Activated CD4-positive, alpha-beta memory T cell treated with anti-CD3 and anti-CD28 coated beads for 36 hours (primary cell): ENCODE data around the gene STK40. TPM values are rescaled to one million over a fixed set of nuclear protein-coding genes. Genes with fewer than 3 reads are reported as not detected.

Experiments used
- CTCF ChIA-PET: fragments of 350-600 bp; sonication (Branson Sonifier 250); formaldehyde crosslinking; loops from one replicate; lab custom pipeline; 2021; ENCODE audit warnings: antibody characterized with exemption, inconsistent platforms; lab: Charles Lee
- POLR2A ChIA-PET: fragments of 350-600 bp; sonication (Branson Sonifier 250); formaldehyde crosslinking; loops from one replicate; lab custom pipeline; 2021; ENCODE audit warnings: antibody characterized with exemption; lab: Charles Lee
- DNase-seq: peaks from one replicate; pipeline ENCODE4 v3.0.0-alpha.2; 2020
- H3K27ac Mint-ChIP-seq: one replicate; pipeline ENCODE4 v1.8.0; 2021; ENCODE audit warnings: mixed read lengths
- H3K27me3 Mint-ChIP-seq: one replicate; pipeline ENCODE4 v1.8.0; 2021; ENCODE audit warnings: mixed read lengths
- H3K36me3 Mint-ChIP-seq: one replicate; pipeline ENCODE4 v1.8.0; 2021; ENCODE audit warnings: mixed read lengths
- H3K4me1 Mint-ChIP-seq: one replicate; pipeline ENCODE4 v1.8.0; 2021; ENCODE audit warnings: low read depth, mixed read lengths
- H3K4me3 Mint-ChIP-seq: one replicate; pipeline ENCODE4 v1.8.0; 2021; ENCODE audit warnings: mild to moderate bottlenecking, mixed read lengths
- H3K9me3 Mint-ChIP-seq: one replicate; pipeline ENCODE4 v1.8.0; 2021; ENCODE audit warnings: mixed read lengths
- intact Hi-C: fragments of 100-400 bp; cut with micrococcal nuclease; formaldehyde crosslinking; loops from one replicate; pipeline ENCODE4 v1.15.1; 2023
- total RNA-seq, 2 experiments: library from RNA; stranded (reverse); gene quantifications; one replicate each; pipeline ENCODE4 v1.2.3, GENCODE V29; 2021

STK40 gene
- total RNA-seq, 2 experiments from 2014 or later: 57.3 to 57.4 TPM

GRCh38 chr1:36300526-36300925, 85.2 kb downstream of the STK40 start:
- H3K27ac Mint-ChIP-seq: peak overlapping the region; percentile 95
- H3K4me1 Mint-ChIP-seq: peaks cover 61% of the 10 kb centered on the region

GRCh38 chr1:36298640-36299039, 87.1 kb downstream of the STK40 start:
- no peak for DNase-seq
- ChIA-PET CTCF (interaction anchor here (0.8 to 1.8 kb wide), 3 partner anchors 9 to 74 kb away, joined by 3 to 7 read pairs (median 4); partner anchors contain the start of gene THRAP3), POLR2A (interaction anchor here (1.3 kb wide), 1 partner anchor 8 kb away, joined by 5 read pairs; the partner anchor contains the start of gene SH3D21)
- Mint-ChIP-seq H3K4me3 (no peak overlapping the region), H3K4me1 (peaks cover 44% of the 10 kb centered on the region), H3K27ac (peak overlapping the region; percentile 70), H3K9me3 (no peaks in the 10 kb centered on the region), H3K27me3 (no peaks in the 10 kb centered on the region), H3K36me3 (peaks cover 54% of the 10 kb centered on the region)
- intact Hi-C loops: no loop called here

More at GRCh38 chr1:36300526-36300925, 85.2 kb downstream of the STK40 start:
- DNase-seq: peak; percentile 44
- CTCF ChIA-PET: interaction anchor here (0.6 to 2.8 kb wide), 25 partner anchors 10 to 213 kb away, joined by 3 to 45 read pairs (median 5); partner anchors contain the start of genes EVA1B and TRAPPC3
- POLR2A ChIA-PET: interaction anchor here (0.7 to 2.2 kb wide), 7 partner anchors 15 to 150 kb away, joined by 3 to 9 read pairs (median 4); partner anchors contain the start of genes EVA1B, OSCP1 and THRAP3
- peaks cover 53% of the 10 kb centered on the region for H3K36me3 Mint-ChIP-seq
- H3K4me3 Mint-ChIP-seq: peak overlapping the region; percentile 3
- intact Hi-C loops: loop anchor here (1.0 to 2.0 kb wide), 2 partner anchors 78 to 86 kb away; no protein-coding TSS in a partner anchor
- no peaks in the 10 kb centered on the region for H3K27me3 Mint-ChIP-seq
- H3K9me3 Mint-ChIP-seq: no peaks in the 10 kb centered on the region

GRCh38 chr1:36297062-36297461, 88.7 kb downstream of the STK40 start:
- Mint-ChIP-seq H3K27me3 (no peaks in the 10 kb centered on the region), H3K4me3 (no peak overlapping the region), H3K27ac (peak overlapping the region; percentile 19), H3K9me3 (no peaks in the 10 kb centered on the region), H3K4me1 (peaks cover 31% of the 10 kb centered on the region), H3K36me3 (peaks cover 55% of the 10 kb centered on the region)
- DNase-seq: no peak
- POLR2A ChIA-PET: interaction anchor here (1.3 kb wide), 1 partner anchor 9 kb away, joined by 5 read pairs; the partner anchor contains the start of gene SH3D21
- intact Hi-C loops: no loop called here
- CTCF ChIA-PET: interaction anchor here (1.0 kb wide), 1 partner anchor 11 kb away, joined by 4 read pairs; no protein-coding TSS in a partner anchor

GRCh38 chr1:36295390-36295789, 90.3 kb downstream of the STK40 start:
- Mint-ChIP-seq H3K27ac (peak overlapping the region; percentile 9), H3K4me3 (no peak overlapping the region), H3K27me3 (no peaks in the 10 kb centered on the region), H3K9me3 (no peaks in the 10 kb centered on the region), H3K4me1 (peaks cover 14% of the 10 kb centered on the region), H3K36me3 (peaks cover 51% of the 10 kb centered on the region)
- intact Hi-C loops: no loop called here
- ChIA-PET CTCF (interaction anchor here (0.9 to 1.0 kb wide), 2 partner anchors 10 to 197 kb away, joined by 3 read pairs; no protein-coding TSS in a partner anchor), POLR2A (no interaction called here)
- DNase-seq: no peak

Other genes with a start within 250 kb of the STK40 start
- 10 to 100 TPM; 56.7 to 56.8 TPM for gene TRAPPC3, start 236.4 kb downstream of the STK40 start, total RNA-seq
- 100 to 1,000 TPM; 138 to 143 TPM for gene MAP7D1, start 229.8 kb downstream of the STK40 start, total RNA-seq
- gene THRAP3, start 161.5 kb downstream of the STK40 start, total RNA-seq: 100 to 1,000 TPM; 135 to 138 TPM
- 10 to 100 TPM; 16.9 to 18.1 TPM for gene SH3D21, start 79.6 kb downstream of the STK40 start, total RNA-seq
- 10 to 100 TPM; 11.6 to 12.8 TPM for gene EVA1B, start 62.3 kb downstream of the STK40 start, total RNA-seq
- gene LSM10, start 12.0 kb upstream of the STK40 start, total RNA-seq: 10 to 100 TPM; 46.0 to 47.0 TPM
- gene OSCP1, start 64.5 kb upstream of the STK40 start, total RNA-seq: 1 to 10 TPM; 1.8 to 2.7 TPM
- gene MRPS15, start 78.5 kb upstream of the STK40 start, total RNA-seq: 100 to 1,000 TPM; 113 to 115 TPM
- gene CSF3R, start 97.0 kb upstream of the STK40 start, total RNA-seq: not detected